GM19023 (cell line): ENCODE measurements around the gene ATXN2.
A peak's percentile ranks its signal among the peaks of the same experiment; 100 is the strongest.
"Not testable (repeated sequence)": the region's sequence is repeated elsewhere in the genome, so short reads cannot be mapped to it uniquely, and the experiment has no call there.

Experiments
- ATAC-seq: cut with Tn5 transposase; IDR thresholded peaks from one replicate; pipeline ENCODE4 v1.9.1; 2021; ENCODE audit warnings: mild to moderate bottlenecking, moderate library complexity; ENCODE audit not compliant: unreplicated experiment

Gene ATXN2, protein sequence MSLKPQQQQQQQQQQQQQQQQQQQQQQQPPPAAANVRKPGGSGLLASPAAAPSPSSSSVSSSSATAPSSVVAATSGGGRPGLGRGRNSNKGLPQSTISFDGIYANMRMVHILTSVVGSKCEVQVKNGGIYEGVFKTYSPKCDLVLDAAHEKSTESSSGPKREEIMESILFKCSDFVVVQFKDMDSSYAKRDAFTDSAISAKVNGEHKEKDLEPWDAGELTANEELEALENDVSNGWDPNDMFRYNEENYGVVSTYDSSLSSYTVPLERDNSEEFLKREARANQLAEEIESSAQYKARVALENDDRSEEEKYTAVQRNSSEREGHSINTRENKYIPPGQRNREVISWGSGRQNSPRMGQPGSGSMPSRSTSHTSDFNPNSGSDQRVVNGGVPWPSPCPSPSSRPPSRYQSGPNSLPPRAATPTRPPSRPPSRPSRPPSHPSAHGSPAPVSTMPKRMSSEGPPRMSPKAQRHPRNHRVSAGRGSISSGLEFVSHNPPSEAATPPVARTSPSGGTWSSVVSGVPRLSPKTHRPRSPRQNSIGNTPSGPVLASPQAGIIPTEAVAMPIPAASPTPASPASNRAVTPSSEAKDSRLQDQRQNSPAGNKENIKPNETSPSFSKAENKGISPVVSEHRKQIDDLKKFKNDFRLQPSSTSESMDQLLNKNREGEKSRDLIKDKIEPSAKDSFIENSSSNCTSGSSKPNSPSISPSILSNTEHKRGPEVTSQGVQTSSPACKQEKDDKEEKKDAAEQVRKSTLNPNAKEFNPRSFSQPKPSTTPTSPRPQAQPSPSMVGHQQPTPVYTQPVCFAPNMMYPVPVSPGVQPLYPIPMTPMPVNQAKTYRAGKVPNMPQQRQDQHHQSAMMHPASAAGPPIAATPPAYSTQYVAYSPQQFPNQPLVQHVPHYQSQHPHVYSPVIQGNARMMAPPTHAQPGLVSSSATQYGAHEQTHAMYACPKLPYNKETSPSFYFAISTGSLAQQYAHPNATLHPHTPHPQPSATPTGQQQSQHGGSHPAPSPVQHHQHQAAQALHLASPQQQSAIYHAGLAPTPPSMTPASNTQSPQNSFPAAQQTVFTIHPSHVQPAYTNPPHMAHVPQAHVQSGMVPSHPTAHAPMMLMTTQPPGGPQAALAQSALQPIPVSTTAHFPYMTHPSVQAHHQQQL

DNA sequence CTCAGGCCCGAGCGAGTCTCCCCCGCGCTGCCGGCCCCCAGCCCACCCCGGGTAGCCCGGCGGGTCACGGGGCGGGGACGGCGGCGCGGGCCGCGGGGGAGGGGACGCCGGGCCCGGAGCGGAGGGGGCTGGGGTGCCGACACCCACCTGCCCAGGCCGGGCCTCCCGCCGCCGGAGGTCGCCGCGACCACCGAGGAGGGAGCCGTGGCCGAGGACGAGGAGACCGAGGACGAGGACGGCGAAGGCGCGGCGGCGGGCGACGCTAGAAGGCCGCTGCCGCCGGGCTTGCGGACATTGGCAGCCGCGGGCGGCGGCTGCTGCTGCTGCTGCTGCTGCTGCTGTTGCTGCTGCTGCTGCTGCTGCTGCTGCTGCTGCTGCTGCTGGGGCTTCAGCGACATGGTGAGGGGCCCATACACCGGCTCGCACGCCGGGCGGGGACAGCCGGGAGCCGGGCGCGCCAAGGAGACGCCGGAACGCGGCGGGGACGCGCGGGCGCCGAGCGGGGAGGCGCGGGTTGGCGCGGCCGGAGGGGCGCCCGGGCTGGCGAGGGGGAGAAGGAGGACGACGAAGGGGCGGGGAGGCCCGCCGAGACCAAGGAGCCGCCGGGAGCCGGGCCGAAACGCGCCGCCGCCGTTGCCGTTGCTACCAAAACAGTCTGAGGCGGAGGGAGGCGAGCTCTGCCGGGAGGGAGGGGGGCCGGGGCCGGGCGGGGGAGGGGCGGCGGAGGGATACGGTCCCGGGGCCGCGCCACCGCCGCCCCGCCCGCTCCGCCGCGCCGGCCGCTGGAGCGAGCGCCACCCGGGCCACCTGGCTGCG is at the start of gene ATXN2:
Gene ATXN2 (minus strand): TSS at position 679 of the 816 bp plus-strand sequence. CDS start 281 bp downstream, at position 398.
- peak; percentile 54 for ATAC-seq

DNA sequence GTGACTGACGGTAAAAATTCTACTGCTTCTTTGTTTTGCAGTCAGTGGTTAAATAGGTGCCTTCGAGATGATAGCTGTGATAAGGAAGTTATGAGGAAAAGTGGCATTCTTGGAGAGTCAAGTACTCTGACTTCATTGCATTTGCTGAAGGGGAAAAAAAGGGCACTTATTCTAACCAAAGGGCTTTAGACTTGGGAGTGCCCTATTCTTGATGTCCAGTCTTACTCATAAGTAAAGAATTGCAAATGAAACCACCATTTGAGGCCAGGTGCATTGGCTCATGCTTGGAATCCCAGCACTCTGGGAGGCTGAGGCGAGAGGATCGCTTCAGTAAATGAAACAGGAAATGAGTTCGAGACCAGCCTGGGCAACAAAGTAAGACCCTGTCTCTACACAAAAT is 46.3 kb upstream of the ATXN2 start:
- no peak for ATAC-seq

DNA sequence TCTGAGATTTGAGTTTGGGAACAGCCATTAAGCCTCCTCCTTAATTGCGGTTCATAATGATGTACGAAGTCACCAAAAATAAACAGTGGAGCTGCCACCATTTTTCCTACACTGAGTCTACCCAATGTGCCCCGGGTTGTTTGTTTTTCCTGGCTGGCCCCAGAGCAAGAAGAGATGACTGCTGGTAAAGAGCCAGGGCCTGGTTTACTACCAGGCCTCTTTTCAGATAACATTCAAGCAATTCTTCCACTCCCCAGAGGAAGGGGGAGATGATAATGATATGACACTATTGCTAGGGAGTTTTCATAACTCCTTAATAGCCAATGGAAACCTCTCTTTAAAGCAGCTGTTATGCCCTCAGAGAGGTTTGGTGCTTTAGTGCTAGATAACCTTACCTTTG is 44.3 kb upstream of the ATXN2 start:
- no peak for ATAC-seq

DNA sequence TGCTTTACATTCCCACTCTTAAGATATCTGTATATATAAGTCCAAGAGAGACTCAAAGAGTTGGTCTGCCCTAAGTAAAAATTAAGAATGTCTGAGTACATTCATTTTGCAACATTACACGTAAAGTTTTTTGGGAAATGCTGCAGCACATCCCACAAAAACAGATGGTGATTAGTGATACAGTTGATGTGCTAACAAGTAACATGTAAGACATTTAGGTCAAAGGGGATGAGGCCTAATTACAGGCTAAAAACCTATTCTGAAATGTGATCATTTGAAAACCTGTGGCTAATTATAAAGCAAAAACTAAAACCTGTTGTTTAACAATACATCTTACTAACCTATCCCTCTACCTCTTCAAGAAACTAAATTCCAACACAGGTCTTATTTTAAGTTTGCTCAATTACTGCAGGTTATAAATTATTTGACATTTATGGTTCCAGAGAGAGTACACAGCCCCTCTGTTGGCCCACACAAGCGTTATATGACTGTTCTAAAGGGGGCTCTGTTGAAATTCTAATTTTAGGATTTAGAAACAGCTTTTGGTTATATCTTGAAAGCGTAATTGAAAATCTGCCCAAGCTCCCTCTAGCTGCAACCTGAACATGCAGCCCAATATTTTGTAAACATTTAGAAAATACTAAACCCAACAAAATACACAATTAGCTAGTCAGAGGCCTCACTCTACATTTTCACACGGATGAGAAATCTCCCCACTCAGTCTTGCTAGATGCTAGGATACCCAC is 43.7 kb upstream of the ATXN2 start:
- ATAC-seq: no peak

DNA sequence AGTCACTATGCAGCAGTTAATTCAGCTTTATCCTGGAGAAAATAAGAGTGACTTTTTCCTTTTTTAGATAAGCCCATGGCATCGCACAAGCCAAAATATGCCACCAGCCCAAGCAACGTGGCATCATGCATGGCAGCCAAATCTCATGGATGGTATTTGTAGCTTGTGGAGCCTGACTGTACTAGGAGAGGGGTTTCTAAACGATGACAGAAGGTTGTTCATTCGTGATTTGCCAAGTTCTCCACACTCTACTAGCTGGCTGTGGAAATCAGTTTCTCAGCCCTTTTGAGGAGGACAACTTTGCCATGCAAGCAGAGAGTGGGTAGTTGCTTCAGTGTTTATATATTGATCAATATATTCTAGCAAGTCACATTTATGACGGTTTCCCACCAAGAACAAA is 41.4 kb upstream of the ATXN2 start:
- no peak for ATAC-seq

DNA sequence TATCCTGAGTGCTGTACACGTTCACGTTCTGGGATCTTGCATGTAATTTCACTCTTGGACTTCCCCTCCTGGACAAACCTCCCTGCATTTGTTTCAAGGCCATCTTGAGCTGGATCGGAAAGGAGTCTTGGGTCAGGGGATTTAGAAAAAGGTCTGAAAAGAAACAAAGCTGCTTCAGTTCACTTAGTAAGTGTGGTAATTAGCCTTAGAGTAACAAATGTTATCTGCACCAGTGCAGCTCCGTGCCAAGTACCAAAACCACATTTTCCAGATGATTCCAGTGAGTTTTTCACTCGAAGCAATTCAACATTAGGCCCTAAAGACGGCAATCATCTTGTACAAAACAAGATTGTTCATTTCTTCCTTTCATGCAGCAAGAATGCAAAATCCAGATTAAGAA is 39.4 kb upstream of the ATXN2 start:
- ATAC-seq: no peak

DNA sequence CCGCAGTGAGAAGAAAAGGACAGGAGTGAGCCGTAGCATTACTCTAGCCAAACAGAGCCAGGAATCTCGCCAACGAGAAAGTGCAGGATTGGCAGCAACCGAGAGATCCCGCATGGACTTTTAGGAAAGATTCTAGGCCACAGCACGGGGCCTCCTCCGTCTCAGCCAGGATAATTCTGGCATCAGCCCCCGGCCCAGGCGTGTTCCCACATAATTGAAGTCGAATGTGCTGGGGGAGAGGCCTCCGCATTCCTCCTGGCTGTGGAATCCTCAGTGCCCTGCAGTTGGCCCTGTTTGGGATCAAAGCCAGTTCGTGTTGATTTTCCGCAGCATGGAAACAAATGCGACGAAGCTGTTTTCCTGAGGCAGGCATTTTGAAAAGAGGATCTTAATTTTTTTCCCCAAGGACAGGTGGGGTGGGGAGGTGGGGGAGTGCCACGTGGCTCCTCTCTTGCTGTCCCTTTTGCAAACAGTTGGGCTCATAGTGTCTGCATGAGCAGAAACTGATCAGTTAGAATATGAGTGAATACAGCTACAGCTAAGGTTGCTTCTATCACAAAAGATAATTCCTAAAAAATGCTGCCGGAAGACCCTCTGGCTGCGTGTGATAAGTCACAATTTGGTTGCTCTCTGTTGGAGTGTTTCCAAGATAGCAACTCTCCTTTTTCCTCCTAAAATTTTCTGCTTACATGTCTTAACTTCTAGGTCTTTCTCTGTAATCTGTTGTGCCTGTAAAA is 37.3 kb upstream of the ATXN2 start:
- no peak for ATAC-seq

DNA sequence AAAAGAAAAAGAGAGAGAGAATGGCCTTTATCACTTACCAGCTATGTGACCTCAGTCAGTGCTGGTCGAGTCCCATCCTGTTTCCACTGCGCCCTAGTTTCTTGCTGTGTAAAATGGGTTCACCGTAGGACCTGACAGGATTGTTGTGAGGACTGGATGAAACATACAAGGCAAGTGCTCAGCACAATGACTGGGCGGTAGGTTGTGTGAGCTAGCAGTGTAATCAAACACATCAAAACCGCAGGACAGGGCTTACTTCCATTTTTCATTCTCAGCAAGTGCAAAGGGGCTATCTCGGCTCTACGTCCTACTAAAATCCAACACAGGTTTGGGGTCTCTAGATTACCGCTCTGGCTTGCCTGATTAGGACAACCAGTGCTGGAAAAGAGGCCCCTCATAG is 36.4 kb upstream of the ATXN2 start:
- no peak for ATAC-seq

DNA sequence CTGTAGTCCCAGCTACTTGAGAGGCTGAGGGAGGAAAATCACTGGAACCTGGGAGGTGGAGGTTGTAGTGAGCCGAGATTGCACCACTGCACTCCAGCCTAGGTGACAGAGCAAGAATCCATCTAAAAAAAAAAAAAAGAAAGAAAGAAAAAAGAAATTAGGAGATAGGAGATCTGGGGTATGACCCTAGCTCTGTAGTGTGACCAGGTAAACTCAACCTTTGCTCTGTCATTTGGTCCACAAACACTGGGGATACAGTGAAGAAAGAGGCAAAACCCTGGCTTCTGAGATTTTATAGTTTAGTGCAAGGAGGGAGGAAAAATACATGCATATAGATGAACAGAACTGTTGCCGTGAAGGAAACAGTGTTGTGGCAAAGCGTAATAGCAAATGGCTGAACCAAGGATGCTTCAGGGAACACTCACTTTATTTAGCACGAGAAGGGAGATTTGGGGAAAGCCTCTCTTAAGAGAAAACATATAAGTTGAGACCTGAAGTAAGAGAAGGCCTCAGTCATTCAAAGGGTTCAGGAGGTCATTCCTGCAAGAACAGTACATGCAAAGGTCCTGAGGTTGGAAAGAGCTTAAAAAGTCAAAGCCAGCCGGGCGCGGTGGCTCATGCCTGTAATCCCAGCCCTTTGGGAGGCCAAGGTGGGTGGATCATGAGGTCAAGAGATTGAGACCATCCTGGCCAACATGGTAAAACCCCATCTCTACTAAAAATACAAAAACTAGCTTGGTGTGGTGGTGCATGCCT is 29.6 kb upstream of the ATXN2 start:
- no peak for ATAC-seq

DNA sequence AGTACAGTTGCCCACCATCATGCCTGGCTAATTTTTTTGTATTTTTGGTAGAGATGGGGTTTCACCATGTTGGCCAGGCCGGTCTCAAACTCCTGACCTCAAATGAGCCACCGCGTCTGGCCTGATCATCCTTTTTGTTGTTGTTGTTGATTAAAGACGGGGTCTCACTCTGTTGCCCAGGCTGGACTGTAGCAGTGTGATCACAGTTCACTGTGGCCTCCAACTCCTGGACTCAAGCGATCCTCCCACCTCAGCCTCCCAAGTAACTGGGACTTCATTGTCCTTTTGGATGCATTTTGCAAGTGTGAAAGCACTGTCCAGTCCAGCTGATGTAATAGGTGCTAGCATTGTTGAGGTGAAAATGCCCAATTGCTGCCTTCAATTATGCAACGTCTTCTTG is 27.1 kb upstream of the ATXN2 start:
- no peak for ATAC-seq

DNA sequence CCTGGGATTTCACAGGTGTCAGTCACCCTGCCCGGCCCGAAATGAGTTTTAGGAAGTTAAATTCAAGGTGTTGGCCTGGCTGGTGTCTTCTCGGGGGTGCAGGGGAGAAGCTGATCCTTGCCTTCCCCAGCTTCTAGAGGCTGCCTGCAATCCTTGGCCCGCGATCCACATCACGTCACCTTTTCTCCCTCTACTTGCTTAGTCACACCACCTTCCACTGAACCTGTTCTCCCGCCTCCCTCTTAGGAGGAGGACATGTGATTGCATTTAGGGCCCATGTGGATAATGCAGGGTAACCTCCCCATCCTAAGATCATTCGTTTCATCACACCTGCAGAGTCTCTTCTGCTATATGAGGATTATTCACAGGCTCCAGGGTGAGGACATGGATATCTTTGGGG is 25.4 kb upstream of the ATXN2 start:
- no peak for ATAC-seq

DNA sequence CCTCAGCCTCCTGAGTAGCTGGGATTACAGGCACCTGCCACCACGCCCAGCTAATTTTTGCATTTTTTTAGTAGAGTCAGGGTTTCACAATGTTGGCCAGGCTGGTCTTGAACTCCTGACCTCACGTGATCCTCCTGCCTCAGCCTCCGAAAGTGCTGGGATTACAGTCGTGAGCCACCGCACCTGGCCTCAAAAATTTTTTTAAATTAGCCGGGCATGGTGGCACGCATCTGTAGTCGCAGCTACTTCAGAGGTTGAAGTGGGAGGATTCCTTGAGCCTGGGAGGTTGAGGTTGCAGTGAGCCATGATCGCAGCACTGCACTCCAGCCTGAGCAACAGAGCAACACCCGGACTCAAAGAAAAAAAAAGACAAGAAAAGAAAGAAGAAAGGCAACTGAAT is 18.7 kb upstream of the ATXN2 start:
- ATAC-seq: not testable (repeated sequence)

DNA sequence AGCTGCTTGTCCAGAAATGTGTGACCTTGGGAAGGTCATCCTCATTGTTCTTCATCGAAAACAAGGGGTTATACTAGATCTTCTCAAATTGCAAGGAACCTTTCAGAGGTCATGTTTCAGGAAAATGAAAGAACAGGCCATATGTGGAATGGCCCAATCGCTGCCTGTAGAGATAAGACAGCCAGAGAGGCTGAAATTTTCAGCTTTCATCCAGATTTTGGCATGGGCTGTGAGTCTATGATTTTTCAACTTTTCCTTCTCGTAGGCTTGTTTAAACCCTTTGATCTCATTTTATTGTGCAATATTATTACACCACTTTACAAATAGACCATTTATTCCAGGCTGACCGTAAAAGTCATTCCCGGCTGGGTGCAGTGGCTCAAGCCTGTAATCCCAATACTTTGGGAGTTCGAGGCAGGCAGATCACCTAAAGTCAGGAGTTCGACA is 17.1 kb upstream of the ATXN2 start:
- no peak for ATAC-seq

DNA sequence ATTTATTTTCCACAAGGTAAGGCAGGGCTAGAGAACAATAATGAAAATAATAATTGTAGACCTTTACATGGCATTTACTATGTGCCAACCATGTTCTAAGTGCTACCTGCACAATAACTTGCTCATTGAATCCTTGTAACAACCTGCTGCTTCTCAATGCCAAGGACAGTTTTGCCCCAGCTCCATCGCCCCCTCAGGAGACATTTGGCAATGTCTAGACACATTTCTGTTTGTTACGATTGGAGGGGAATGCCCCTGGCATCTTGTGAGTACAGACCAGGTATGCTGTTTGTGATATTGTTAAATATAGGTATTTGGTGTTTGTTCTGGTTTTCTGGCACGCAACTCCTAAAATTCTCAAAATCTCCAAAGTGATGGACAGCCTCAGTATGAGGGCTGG is 8.1 kb upstream of the ATXN2 start:
- no peak for ATAC-seq

DNA sequence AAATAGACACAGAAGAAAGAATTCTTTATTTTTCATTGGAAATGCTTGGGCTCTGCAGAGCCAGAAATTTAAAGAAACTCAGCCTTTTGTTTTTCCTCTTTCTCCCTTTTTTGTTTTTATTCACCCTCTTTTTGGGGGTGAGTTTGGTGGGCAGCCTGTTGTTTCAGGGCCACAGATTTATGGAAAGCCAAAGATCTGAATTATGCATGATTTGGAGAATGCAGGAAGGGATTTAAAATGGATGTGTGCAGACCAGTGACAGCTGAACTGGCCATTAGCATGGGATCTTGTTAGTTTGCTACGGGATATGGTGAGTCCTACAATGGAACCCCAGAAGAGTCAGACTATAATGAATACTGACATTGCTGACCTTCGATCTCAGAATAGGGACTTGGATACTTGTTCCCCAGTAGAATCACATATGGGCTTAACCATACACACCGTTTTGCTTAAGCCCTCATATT is 7.7 kb upstream of the ATXN2 start:
- ATAC-seq: no peak

DNA sequence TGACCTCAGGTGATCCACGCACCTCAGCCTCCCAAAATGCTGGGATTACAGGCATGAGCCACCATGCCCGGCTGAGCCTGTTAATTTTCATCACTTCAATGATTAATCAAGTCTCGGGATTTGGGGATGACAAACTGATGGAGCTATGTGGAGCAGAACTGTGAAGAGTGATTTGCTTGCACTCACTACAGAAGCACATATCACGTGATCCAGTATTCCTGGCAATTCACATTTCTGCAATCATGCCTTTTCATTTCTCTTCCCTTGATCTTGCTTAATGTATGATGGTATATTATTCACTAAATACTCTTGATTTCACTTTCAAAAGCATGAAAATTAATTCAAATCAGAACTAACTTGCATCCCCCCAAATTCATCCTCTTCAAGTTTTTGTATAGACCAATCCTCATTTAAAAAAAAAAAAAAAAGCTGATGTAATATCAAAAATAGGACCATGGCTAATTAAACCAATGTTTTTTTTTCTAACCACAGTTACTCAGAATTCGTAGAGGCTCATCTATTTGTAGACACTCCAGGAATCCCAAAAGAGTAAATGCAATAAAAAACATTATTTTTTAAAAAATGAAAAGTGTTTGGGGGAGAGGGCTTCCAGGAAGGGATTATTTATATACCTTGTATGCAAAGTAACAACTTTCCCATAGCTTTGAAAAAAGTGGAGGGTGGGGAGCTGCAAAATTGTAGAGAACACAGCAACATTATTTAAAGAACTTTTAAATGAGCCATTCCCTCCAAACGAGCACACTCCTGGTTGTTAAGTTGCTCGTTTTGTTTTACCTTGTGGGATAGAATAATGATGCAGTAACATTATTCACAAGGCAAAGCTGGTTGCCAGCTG is 7.0 kb upstream of the ATXN2 start:
- ATAC-seq: no peak

DNA sequence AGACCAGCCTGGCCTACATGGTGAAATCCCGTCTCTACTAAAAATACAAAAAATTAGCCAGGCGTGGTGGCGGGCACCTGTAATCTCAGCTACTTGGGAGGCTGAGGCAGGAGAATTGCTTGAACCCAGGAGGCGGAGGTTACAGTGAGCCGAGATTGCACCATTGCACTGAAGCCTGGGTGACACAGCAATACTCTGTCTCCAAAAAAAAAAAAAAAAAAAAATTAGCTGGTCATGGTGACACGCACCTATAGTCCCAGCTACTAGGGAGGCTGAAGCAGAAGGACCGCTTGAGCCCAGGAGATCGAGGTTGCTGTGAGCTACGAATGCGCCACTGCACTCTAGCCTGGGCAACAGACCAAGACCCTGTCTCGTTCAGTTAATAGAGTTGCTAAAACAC is 3.7 kb upstream of the ATXN2 start:
- not testable (repeated sequence) for ATAC-seq
